ENCODE data around the gene GMNC.

GMNC gene

GRCh38 chr3:190855151-190855550 is 7.3 kb downstream of the GMNC start:
- no peak for DNase-seq
- in situ Hi-C loops (cut with MboI; ENCODE audit: low pct_unique_long_range_greater_than_20kb, low sequenced_read_pairs): no loop called here

GRCh38 chr3:190854062-190854461 is 8.4 kb downstream of the GMNC start:
- no peak for DNase-seq
- in situ Hi-C loops (cut with MboI; ENCODE audit: low pct_unique_long_range_greater_than_20kb, low sequenced_read_pairs): no loop called here

- no peak for DNase-seq
- in situ Hi-C loops (cut with MboI; ENCODE audit: low pct_unique_long_range_greater_than_20kb, low sequenced_read_pairs): no loop called here
These were observed 9.0 kb downstream of the GMNC start for GRCh38 chr3:190853464-190853863.

- in situ Hi-C loops (cut with MboI; ENCODE audit: low pct_unique_long_range_greater_than_20kb, low sequenced_read_pairs): no loop called here
- DNase-seq: no peak
These were observed 12.9 kb downstream of the GMNC start for GRCh38 chr3:190849607-190850006.

- in situ Hi-C loops (cut with MboI; ENCODE audit: low pct_unique_long_range_greater_than_20kb, low sequenced_read_pairs): no loop called here
- no peak for DNase-seq
These were observed 13.6 kb downstream of the GMNC start for GRCh38 chr3:190848870-190849269.

- in situ Hi-C loops (cut with MboI; ENCODE audit: low pct_unique_long_range_greater_than_20kb, low sequenced_read_pairs): no loop called here
- DNase-seq: no peak
These were observed 15.1 kb downstream of the GMNC start for GRCh38 chr3:190847436-190847835.

GRCh38 chr3:190840146-190840545 is 22.3 kb downstream of the GMNC start:
- in situ Hi-C loops (cut with MboI; ENCODE audit: low pct_unique_long_range_greater_than_20kb, low sequenced_read_pairs): no loop called here

GRCh38 chr3:190831225-190831624 is 31.3 kb downstream of the GMNC start:
- DNase-seq: no peak
- in situ Hi-C loops (cut with MboI; ENCODE audit: low pct_unique_long_range_greater_than_20kb, low sequenced_read_pairs): no loop called here

More at GRCh38 chr3:190840146-190840545, 22.3 kb downstream of the GMNC start:
- no peak for DNase-seq

GRCh38 chr3:190830031-190830430 is 32.5 kb downstream of the GMNC start:
- DNase-seq: no peak
- in situ Hi-C loops (cut with MboI; ENCODE audit: low pct_unique_long_range_greater_than_20kb, low sequenced_read_pairs): no loop called here

- in situ Hi-C loops (cut with MboI; ENCODE audit: low pct_unique_long_range_greater_than_20kb, low sequenced_read_pairs): no loop called here
These were observed 36.5 kb downstream of the GMNC start for GRCh38 chr3:190826018-190826417.

GRCh38 chr3:190825386-190826016 is 37.0 kb downstream of the GMNC start:
- DNase-seq: no peak
- in situ Hi-C loops (cut with MboI; ENCODE audit: low pct_unique_long_range_greater_than_20kb, low sequenced_read_pairs): no loop called here

More at GRCh38 chr3:190826018-190826417, 36.5 kb downstream of the GMNC start:
- no peak for DNase-seq

GRCh38 chr3:190811775-190812480 is 50.6 kb downstream of the GMNC start:
- peak; percentile 64 for DNase-seq
- in situ Hi-C loops (cut with MboI; ENCODE audit: low pct_unique_long_range_greater_than_20kb, low sequenced_read_pairs): no loop called here

GRCh38 chr3:190810957-190811356 is 51.5 kb downstream of the GMNC start:
- in situ Hi-C loops (cut with MboI; ENCODE audit: low pct_unique_long_range_greater_than_20kb, low sequenced_read_pairs): no loop called here
- DNase-seq: no peak

- DNase-seq: no peak
- in situ Hi-C loops (cut with MboI; ENCODE audit: low pct_unique_long_range_greater_than_20kb, low sequenced_read_pairs): no loop called here
These were observed 53.1 kb downstream of the GMNC start for GRCh38 chr3:190809351-190809750.

GRCh38 chr3:190807719-190808375 is 54.6 kb downstream of the GMNC start:
- DNase-seq: no peak
- in situ Hi-C loops (cut with MboI; ENCODE audit: low pct_unique_long_range_greater_than_20kb, low sequenced_read_pairs): no loop called here

All from KBM-7 (cell line).